OCI-LY1 (cell line): Measurements from ENCODE around the gene MPST.

ENCODE experiments used
- H2AFZ ChIP-seq: fragments of 200-600 bp; sonication (generic), shearing (Covaris generic); 2 replicates; pipeline ENCODE4 v1.6.0; 2014; ENCODE audit warnings: antibody characterized with exemption, mild to moderate bottlenecking, low read length
- H3F3A ChIP-seq: fragments of 200-600 bp; sonication (generic), shearing (Covaris generic); 2 replicates; pipeline ENCODE4 v1.6.0; 2014; ENCODE audit warnings: mild to moderate bottlenecking, antibody characterized with exemption, low read length, moderate library complexity; ENCODE audit not compliant: insufficient read depth
- H3K27ac ChIP-seq: fragments of 200-600 bp; sonication (generic); 2 replicates; pipeline ENCODE4 v1.5.1; 2014; ENCODE audit warnings: low read length, mixed run types, mild to moderate bottlenecking, low read depth; ENCODE audit not compliant: poor library complexity, severe bottlenecking
- H3K27me3 ChIP-seq: fragments of 200-600 bp; sonication (generic); 2 replicates; pipeline ENCODE4 v1.6.0; 2014; ENCODE audit warnings: antibody characterized with exemption, mild to moderate bottlenecking, low read length, moderate library complexity; ENCODE audit not compliant: insufficient read depth
- H3K36me3 ChIP-seq: fragments of 200-600 bp; sonication (generic); 2 replicates; pipeline ENCODE4 v1.6.1; 2014; ENCODE audit warnings: mild to moderate bottlenecking, antibody characterized with exemption, low read length, moderate library complexity, mixed read lengths; ENCODE audit not compliant: insufficient read depth
- H3K4me1 ChIP-seq: fragments of 200-600 bp; sonication (generic); 2 replicates; pipeline ENCODE4 v1.5.1; 2014; ENCODE audit warnings: mild to moderate bottlenecking, low read length, moderate library complexity; ENCODE audit not compliant: insufficient read depth, severe bottlenecking
- H3K4me2 ChIP-seq: fragments of 200-600 bp; sonication (generic), shearing (Covaris generic); 2 replicates; pipeline ENCODE4 v1.6.1; 2014; ENCODE audit warnings: low read length
- H3K4me3 ChIP-seq: fragments of 200-600 bp; sonication (generic); 2 replicates; pipeline ENCODE4 v1.5.1; 2014; ENCODE audit warnings: low read length, low read depth, mild to moderate bottlenecking, mixed read lengths; ENCODE audit not compliant: poor library complexity, severe bottlenecking
- H3K79me2 ChIP-seq: fragments of 200-600 bp; shearing (Covaris generic); 2 replicates; pipeline ENCODE4 v1.6.1; 2016; ENCODE audit warnings: mixed run types, low read length, mixed read lengths; ENCODE audit not compliant: insufficient read depth
- H3K9ac ChIP-seq: fragments of 200-600 bp; sonication (generic), shearing (Covaris generic); 2 replicates; pipeline ENCODE4 v1.6.1; 2014; ENCODE audit warnings: mild to moderate bottlenecking, low read length, mixed read lengths
- H3K9me2 ChIP-seq: fragments of 200-600 bp; sonication (generic), shearing (Covaris generic); 2 replicates; pipeline ENCODE4 v1.6.1; 2014; ENCODE audit warnings: low read depth, mild to moderate bottlenecking, low read length, mixed read lengths
- H3K9me3 ChIP-seq: fragments of 200-600 bp; shearing (Covaris generic); 2 replicates; pipeline ENCODE4 v1.6.1; 2014; ENCODE audit warnings: low read length, mixed read lengths
- H4K20me1 ChIP-seq: fragments of 200-600 bp; sonication (generic), shearing (Covaris generic); 2 replicates; pipeline ENCODE4 v1.6.0; 2016; ENCODE audit warnings: mild to moderate bottlenecking, low read length; ENCODE audit not compliant: insufficient read depth
- EZH2 ChIP-seq: fragments of 200-600 bp; sonication (generic), shearing (Covaris generic); IDR thresholded peaks from 2 replicates; pipeline ENCODE4 v1.8.0; 2017; ENCODE audit warnings: borderline replicate concordance, mixed run types, mild to moderate bottlenecking, antibody characterized with exemption, low read length, moderate library complexity, mixed read lengths
- TF ChIP-seq, protein P1 (sequence below): fragments of 200-600 bp; sonication (generic), shearing (Covaris generic); IDR thresholded peaks from 2 replicates; pipeline ENCODE4 v1.5.1; 2017; ENCODE audit warnings: mild to moderate bottlenecking, antibody characterized with exemption, low read length, moderate library complexity, mixed read lengths

The MPST gene

DNA sequence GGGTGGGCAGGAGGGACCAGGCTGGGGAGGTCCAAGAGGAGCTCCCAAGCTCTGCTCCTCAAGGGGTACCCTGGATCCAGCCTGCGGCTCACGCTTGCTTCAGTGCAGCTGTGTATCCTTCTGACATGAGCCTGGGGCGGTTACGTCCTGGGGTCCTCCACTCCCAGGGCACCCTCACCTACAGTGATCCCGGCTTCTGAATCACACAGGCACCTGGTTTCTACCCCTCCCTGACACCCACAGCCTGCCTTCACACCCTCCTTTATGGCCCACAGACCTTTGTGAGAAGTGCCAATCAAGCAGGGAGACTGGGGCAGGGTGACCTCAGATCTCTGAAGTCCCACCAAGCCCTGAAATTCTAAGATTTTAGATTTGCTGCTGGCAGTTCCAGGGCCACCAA, 1.5 kb downstream of the MPST start:
- Histone ChIP-seq H3K79me2 (no peaks in the 10 kb centered on the region), H3K4me2 (no peak overlapping the region), H3K9me2 (no peaks in the 10 kb centered on the region)

DNA sequence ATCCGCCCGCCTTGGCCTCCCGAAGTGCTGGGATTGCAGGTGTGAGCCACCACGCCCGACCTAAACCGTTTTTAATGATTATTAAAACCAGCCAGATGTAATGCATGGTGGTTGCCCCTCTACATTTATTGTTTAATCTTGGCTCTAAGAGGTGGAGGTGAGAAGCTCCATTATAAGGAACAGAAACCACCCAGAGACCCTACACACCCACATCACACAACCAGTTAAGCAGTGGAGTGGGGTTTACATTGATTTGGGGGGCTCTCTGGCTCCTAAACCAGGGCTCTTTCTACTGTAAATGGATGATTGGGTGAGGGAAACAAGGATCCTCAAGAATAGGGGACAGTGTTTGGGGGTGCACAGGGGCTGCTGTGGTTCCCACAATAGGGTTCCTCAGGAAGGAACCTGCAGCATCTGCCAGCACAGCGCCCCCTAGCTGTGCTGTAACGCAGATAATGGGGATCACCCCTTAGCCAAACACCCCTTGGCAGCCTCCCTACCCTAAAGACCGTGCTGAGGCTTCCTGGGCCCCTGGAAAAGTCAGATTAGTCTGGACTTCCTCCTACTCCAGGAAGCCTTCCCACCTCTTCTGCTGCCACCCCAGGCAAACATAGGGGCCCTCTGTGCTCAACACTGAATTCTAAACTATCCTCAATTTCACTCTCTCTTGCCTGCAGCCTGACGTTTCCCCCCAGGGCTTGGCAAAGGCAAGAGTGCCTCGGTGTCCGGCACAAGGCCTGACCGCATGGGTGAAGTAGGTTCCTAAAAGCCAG, 2.4 kb downstream of the MPST start:
- H3K9me2 ChIP-seq, result no peaks in the 10 kb centered on the region
- no peaks in the 10 kb centered on the region for H3K79me2 ChIP-seq
- H3K4me2 ChIP-seq, result no peak overlapping the region
- H3K4me1 ChIP-seq, result no peaks in the 10 kb centered on the region
- no peak overlapping the region for H2AFZ ChIP-seq
- H3F3A ChIP-seq, result no peaks in the 10 kb centered on the region
- no peak overlapping the region for H3K9ac ChIP-seq
- no peaks in the 10 kb centered on the region for H4K20me1 ChIP-seq
- TF ChIP-seq EZH2, result no peak
- TF ChIP-seq, protein P1, sequence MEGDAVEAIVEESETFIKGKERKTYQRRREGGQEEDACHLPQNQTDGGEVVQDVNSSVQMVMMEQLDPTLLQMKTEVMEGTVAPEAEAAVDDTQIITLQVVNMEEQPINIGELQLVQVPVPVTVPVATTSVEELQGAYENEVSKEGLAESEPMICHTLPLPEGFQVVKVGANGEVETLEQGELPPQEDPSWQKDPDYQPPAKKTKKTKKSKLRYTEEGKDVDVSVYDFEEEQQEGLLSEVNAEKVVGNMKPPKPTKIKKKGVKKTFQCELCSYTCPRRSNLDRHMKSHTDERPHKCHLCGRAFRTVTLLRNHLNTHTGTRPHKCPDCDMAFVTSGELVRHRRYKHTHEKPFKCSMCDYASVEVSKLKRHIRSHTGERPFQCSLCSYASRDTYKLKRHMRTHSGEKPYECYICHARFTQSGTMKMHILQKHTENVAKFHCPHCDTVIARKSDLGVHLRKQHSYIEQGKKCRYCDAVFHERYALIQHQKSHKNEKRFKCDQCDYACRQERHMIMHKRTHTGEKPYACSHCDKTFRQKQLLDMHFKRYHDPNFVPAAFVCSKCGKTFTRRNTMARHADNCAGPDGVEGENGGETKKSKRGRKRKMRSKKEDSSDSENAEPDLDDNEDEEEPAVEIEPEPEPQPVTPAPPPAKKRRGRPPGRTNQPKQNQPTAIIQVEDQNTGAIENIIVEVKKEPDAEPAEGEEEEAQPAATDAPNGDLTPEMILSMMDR, result peak; percentile 72
- no peaks in the 10 kb centered on the region for H3K9me3 ChIP-seq
- no peak overlapping the region for H3K27ac ChIP-seq
- H3K36me3 ChIP-seq, result no peaks in the 10 kb centered on the region
- H3K4me3 ChIP-seq, result no peak overlapping the region
- no peaks in the 10 kb centered on the region; the same call in 1 of the 2 replicates for H3K27me3 ChIP-seq

More for the DNA sequence above, 1.5 kb downstream of the MPST start:
- Histone ChIP-seq H3F3A (no peaks in the 10 kb centered on the region), H3K4me3 (no peak overlapping the region), H3K9ac (no peak overlapping the region), H3K9me3 (no peaks in the 10 kb centered on the region), H3K36me3 (no peaks in the 10 kb centered on the region), H2AFZ (no peak overlapping the region), H3K4me1 (no peaks in the 10 kb centered on the region), H3K27ac (no peak overlapping the region), H4K20me1 (no peaks in the 10 kb centered on the region), H3K27me3 (no peaks in the 10 kb centered on the region)
- no peak for TF ChIP-seq EZH2
- TF ChIP-seq, protein P1, result no peak

DNA sequence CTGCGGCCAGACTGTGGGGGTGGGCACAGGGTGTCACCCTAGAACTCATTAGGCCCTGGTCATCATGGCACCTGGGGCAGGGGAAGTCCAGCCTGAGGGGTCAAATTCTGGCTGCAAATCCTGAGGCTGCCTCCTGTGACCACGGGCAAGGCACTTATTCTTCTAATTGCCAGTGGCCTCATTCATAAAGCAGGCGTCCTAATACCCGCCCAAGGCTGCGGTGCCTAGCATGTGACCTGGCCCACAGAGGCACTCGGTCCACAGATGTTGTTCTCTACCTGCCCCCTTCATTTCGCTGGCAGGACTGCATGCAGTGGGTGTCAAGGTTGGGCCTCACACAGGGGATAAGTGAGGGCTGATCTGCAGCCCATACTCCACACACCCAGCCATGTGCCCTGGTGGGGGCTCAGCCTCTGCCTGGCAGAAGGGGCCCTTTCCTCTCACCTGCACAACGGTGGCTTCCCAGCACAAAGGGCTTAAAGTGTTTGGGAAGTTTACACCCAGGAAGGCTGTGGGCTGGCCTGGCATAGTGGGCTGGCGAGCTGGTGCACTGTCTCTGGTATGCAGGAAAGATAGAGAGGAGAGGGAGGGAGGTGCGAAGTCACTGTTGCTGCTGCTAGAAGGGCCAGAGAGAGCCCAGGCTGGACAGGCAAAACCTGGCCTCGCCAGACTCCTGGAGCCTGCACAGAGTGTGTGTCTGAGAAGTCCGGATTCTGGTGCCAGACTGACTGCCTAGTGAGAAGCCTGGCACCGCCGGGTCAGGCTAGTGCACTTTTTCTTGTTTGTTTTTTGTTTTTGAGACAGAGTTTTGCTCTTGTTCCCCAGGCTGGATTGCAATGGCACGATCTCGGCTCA, 3.2 kb downstream of the MPST start:
- Histone ChIP-seq H3K27me3 (no peaks in the 10 kb centered on the region; the same call in 1 of the 2 replicates), H3K9ac (no peak overlapping the region), H3K4me2 (no peak overlapping the region), H3F3A (no peaks in the 10 kb centered on the region), H3K9me3 (no peaks in the 10 kb centered on the region), H3K9me2 (no peaks in the 10 kb centered on the region), H4K20me1 (no peaks in the 10 kb centered on the region), H2AFZ (no peak overlapping the region), H3K27ac (no peak overlapping the region), H3K4me3 (no peak overlapping the region), H3K36me3 (no peaks in the 10 kb centered on the region), H3K4me1 (no peaks in the 10 kb centered on the region), H3K79me2 (no peaks in the 10 kb centered on the region)
- no peak for TF ChIP-seq EZH2
- TF ChIP-seq, protein P1, result no peak
